Neural progenitor cell (in vitro differentiated cells): ENCODE data around the gene ATP5PB. TPM values are rescaled to one million over a fixed set of nuclear protein-coding genes. Genes with fewer than 3 reads are reported as not detected.

Experiments
- DNase-seq: peaks from one replicate; pipeline ENCODE4 v3.0.0-alpha.2; 2016; ENCODE audit warnings: low spot score
- H2AFZ ChIP-seq: fragments of 200-600 bp; sonication (generic); replicated peaks from 2 replicates; pipeline ENCODE4 v1.6.1; 2016; ENCODE audit warnings: antibody characterized with exemption
- H3F3A ChIP-seq: fragments of 200-600 bp; sonication (generic); 2 replicates; pipeline ENCODE4 v1.6.1; 2016; ENCODE audit warnings: antibody characterized with exemption, low read depth
- H3K27ac ChIP-seq: fragments of 200-600 bp; sonication (generic); 2 replicates; pipeline ENCODE4 v1.5.1; 2016; ENCODE audit warnings: mild to moderate bottlenecking
- H3K27me3 ChIP-seq: fragments of 200-600 bp; sonication (generic); 2 replicates; pipeline ENCODE4 v1.6.1; 2016; ENCODE audit warnings: mild to moderate bottlenecking, moderate library complexity
- H3K36me3 ChIP-seq: fragments of 200-600 bp; sonication (generic); 2 replicates; pipeline ENCODE4 v1.5.1; 2016
- H3K4me1 ChIP-seq: fragments of 200-600 bp; sonication (generic); 2 replicates; pipeline ENCODE4 v1.6.1; 2016; ENCODE audit warnings: mixed run types
- H3K4me2 ChIP-seq: fragments of 200-600 bp; sonication (generic); 2 replicates; pipeline ENCODE4 v1.6.1; 2016
- H3K4me3 ChIP-seq: fragments of 200-600 bp; sonication (generic); 2 replicates; pipeline ENCODE4 v1.5.1; 2016
- H3K79me2 ChIP-seq: fragments of 200-600 bp; sonication (generic); 2 replicates; pipeline ENCODE4 v1.6.1; 2016; ENCODE audit warnings: low read depth
- H3K9ac ChIP-seq: fragments of 200-600 bp; sonication (generic); 2 replicates; pipeline ENCODE4 v1.6.1; 2016
- H3K9me3 ChIP-seq: fragments of 200-600 bp; sonication (generic); 2 replicates; pipeline ENCODE4 v1.5.1; 2016; ENCODE audit warnings: low read depth
- H4K20me1 ChIP-seq: fragments of 200-600 bp; sonication (generic); 2 replicates; pipeline ENCODE4 v1.6.1; 2016; ENCODE audit warnings: low read depth
- H3K27ac Mint-ChIP-seq: 3 replicates; pipeline ENCODE4 v1.8.0; 2021; ENCODE audit warnings: mixed read lengths
- H3K27me3 Mint-ChIP-seq: 2 replicates; pipeline ENCODE4 v1.8.0; 2022; ENCODE audit warnings: low read depth, mild to moderate bottlenecking, inconsistent platforms, moderate library complexity, mixed read lengths; ENCODE audit not compliant: insufficient read depth
- H3K36me3 Mint-ChIP-seq: 3 replicates; pipeline ENCODE4 v1.8.0; 2021; ENCODE audit warnings: mixed read lengths
- H3K4me1 Mint-ChIP-seq: 3 replicates; pipeline ENCODE4 v1.8.0; 2021; ENCODE audit warnings: mixed read lengths
- H3K4me3 Mint-ChIP-seq: 3 replicates; pipeline ENCODE4 v1.8.0; 2021; ENCODE audit warnings: mild to moderate bottlenecking, moderate library complexity, mixed read lengths
- H3K9me3 Mint-ChIP-seq: 3 replicates; pipeline ENCODE4 v1.8.0; 2020; ENCODE audit warnings: mixed read lengths
- CTCF ChIP-seq: fragments of 200-600 bp; sonication (generic); IDR thresholded peaks from 2 replicates; pipeline ENCODE4 v1.5.1; 2017; ENCODE audit warnings: antibody characterized with exemption, mild to moderate bottlenecking
- EZH2 ChIP-seq: fragments of 200-600 bp; sonication (generic); IDR thresholded peaks from 2 replicates; pipeline ENCODE4 v1.6.1; 2017; ENCODE audit warnings: antibody characterized with exemption, mild to moderate bottlenecking, moderate library complexity
- EZH2phosphoT487 ChIP-seq: fragments of 200-600 bp; sonication (generic); IDR thresholded peaks from 2 replicates; pipeline ENCODE4 v1.6.1; 2017; ENCODE audit warnings: antibody characterized with exemption
- total RNA-seq: library from RNA; depleted of rRNA; stranded (reverse); fragments of >200 nt; gene quantifications from 2 replicates; pipeline ENCODE4 v1.2.3, GENCODE V29; 2015; ENCODE audit warnings: low replicate concordance

Gene ATP5PB
- total RNA-seq, 1 donor from 2014 or later = 467 TPM

- Histone ChIP-seq H3K27ac (no peak overlapping the region), H3F3A (peaks cover 3% of the 10 kb centered on the region), H3K9ac (no peak overlapping the region), H3K79me2 (peaks cover 58% of the 10 kb centered on the region), H2AFZ (no peak overlapping the region), H3K36me3 (peaks cover 7% of the 10 kb centered on the region), H3K27me3 (no peaks in the 10 kb centered on the region), H3K9me3 (no peaks in the 10 kb centered on the region), H3K4me1 (peaks cover 8% of the 10 kb centered on the region), H3K4me2 (no peak overlapping the region), H3K4me3 (no peak overlapping the region), H4K20me1 (peaks cover 14% of the 10 kb centered on the region)
- no peaks in the 10 kb centered on the region for H3K9me3 Mint-ChIP-seq
- DNase-seq = no peak
- no peak overlapping the region for H3K27ac Mint-ChIP-seq
- TF ChIP-seq CTCF = no peak
- no peak for TF ChIP-seq EZH2
- no peak for TF ChIP-seq EZH2phosphoT487
- peaks cover 3% of the 10 kb centered on the region for H3K27me3 Mint-ChIP-seq
- H3K4me1 Mint-ChIP-seq = peaks cover 9% of the 10 kb centered on the region
- peaks cover 18% of the 10 kb centered on the region for H3K36me3 Mint-ChIP-seq
- no peak overlapping the region for H3K4me3 Mint-ChIP-seq
Observed at GRCh38 chr1:111453706-111454105, 4.4 kb downstream of the ATP5PB start.

GRCh38 chr1:111454859-111455641 lies 5.8 kb downstream of the ATP5PB start:
- Mint-ChIP-seq H3K9me3 (no peaks in the 10 kb centered on the region), H3K27me3 (no peaks in the 10 kb centered on the region), H3K4me1 (peaks cover 9% of the 10 kb centered on the region), H3K36me3 (peaks cover 22% of the 10 kb centered on the region), H3K27ac (no peak overlapping the region), H3K4me3 (no peak overlapping the region)
- peaks cover 47% of the 10 kb centered on the region for H3K79me2 ChIP-seq
- no peaks in the 10 kb centered on the region for H3K27me3 ChIP-seq
- H3K9ac ChIP-seq = no peak overlapping the region
- peaks cover 8% of the 10 kb centered on the region for H3K4me1 ChIP-seq
- H3F3A ChIP-seq = no peaks in the 10 kb centered on the region
- H3K27ac ChIP-seq = no peak overlapping the region
- no peak overlapping the region for H3K4me3 ChIP-seq
- H3K36me3 ChIP-seq = peaks cover 7% of the 10 kb centered on the region
- H4K20me1 ChIP-seq = peaks cover 14% of the 10 kb centered on the region
- no peak overlapping the region for H3K4me2 ChIP-seq
- DNase-seq = no peak
- no peaks in the 10 kb centered on the region for H3K9me3 ChIP-seq
- no peak overlapping the region for H2AFZ ChIP-seq
- TF ChIP-seq CTCF (no peak), EZH2 (no peak), EZH2phosphoT487 (no peak)

- Mint-ChIP-seq H3K4me1 (peaks cover 8% of the 10 kb centered on the region), H3K9me3 (no peaks in the 10 kb centered on the region), H3K4me3 (no peak overlapping the region), H3K27me3 (no peaks in the 10 kb centered on the region), H3K36me3 (peaks cover 22% of the 10 kb centered on the region), H3K27ac (no peak overlapping the region)
- Histone ChIP-seq H3K4me3 (no peak overlapping the region), H3K9ac (no peak overlapping the region), H3K79me2 (peaks cover 41% of the 10 kb centered on the region), H3F3A (no peaks in the 10 kb centered on the region), H3K4me1 (peaks cover 2% of the 10 kb centered on the region), H3K4me2 (no peak overlapping the region), H2AFZ (no peak overlapping the region), H3K27ac (no peak overlapping the region), H4K20me1 (peaks cover 14% of the 10 kb centered on the region), H3K27me3 (no peaks in the 10 kb centered on the region), H3K9me3 (no peaks in the 10 kb centered on the region), H3K36me3 (peaks cover 7% of the 10 kb centered on the region)
- no peak for DNase-seq
- no peak for TF ChIP-seq CTCF
- TF ChIP-seq EZH2phosphoT487 = no peak
- TF ChIP-seq EZH2 = no peak
Observed at GRCh38 chr1:111455642-111456031, 6.4 kb downstream of the ATP5PB start.
